Measurements from ENCODE around the gene C12orf76.
"Not testable (repeated sequence)": the region's sequence is repeated elsewhere in the genome, so short reads cannot be mapped to it uniquely, and the experiment has no call there.

C12orf76 gene

GRCh38 chr12:110062241-110062640 is 13.9 kb upstream of the C12orf76 start:
- DNase-seq = no peak

- no peak for DNase-seq
These were observed 11.3 kb upstream of the C12orf76 start for GRCh38 chr12:110059651-110060000.

DNA sequence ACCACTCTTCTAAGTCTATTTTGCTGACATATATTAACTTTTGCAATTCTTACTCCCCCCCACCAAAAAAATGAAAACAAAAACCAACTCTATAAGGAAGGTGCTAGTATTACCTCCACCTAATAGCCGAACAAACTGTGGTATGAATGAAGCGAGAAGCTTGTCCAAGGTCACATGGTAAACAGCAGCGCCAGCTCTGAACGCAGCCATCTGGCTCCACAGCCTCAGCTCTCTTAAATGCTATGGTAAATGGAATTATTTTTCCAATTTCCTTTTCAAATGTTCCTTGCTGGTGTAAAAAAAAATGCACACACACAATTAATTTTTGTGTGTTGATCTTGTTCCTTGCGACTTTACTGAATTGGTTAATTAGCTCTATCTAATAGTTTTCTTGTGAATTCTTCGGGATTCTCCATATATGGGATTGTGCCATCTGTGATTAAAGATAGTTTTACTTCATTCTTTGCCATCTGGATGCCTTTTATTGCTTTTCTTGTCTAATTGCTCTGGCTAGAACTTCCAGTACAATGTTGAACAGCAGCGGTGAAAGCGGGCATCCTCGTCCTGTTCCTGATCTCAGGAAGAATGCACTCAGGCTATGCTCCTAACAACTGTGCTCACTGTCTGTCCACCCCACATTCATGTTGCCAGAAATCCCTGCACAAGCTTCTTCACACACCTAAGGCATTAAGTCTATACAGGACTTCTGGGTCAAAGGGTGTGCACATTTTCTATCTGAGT is 10.7 kb upstream of the C12orf76 start:
- no peak for DNase-seq

GRCh38 chr12:110056643-110057042 is 8.3 kb upstream of the C12orf76 start:
- DNase-seq = not testable (repeated sequence)

DNA sequence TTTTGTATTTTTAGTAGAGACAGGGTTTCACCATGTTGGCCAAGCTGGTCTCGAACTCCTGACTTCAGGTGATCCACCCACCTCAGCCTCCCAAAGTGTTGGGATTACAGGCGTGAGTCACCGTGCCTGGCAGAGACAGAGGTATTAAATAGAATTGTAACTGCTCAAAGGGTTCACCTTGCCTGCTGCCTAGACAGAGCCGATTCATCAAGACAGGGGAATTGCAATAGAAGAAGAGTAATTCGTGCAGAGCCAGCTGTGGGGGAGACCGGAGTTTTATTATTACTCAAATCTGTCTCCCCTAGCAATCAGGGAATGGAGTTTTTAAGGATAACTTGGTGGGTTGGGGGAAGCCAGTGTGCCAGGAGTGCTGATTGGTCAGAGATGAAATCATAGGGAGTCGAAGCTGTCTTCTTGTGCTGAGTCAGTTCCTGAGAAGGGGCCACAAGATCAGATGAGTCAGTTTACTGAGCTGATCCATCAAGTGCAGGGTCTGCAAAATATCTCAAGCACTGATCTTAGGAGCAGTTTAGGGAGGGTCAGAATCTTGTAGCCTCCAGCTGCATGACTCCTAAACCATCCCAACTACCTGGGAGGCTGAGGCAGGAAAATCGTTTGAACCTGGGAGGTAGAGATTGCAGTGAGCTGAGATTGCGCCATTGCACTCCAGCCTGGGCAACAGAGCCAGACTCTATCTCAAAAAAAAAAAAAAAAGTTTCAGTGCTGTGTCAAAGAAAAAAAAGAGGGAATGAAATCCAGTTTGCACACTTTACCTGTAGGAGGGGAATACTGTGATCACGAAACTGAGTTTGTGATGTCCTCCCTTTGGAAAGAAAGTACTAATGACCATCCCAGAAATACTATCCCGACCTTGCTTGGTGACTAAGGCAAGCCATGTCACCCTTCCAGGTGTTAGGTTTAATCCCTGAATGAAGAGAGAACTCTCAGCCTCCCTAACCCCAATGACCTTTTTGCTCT is 7.3 kb upstream of the C12orf76 start:
- DNase-seq = not testable (repeated sequence)

DNA sequence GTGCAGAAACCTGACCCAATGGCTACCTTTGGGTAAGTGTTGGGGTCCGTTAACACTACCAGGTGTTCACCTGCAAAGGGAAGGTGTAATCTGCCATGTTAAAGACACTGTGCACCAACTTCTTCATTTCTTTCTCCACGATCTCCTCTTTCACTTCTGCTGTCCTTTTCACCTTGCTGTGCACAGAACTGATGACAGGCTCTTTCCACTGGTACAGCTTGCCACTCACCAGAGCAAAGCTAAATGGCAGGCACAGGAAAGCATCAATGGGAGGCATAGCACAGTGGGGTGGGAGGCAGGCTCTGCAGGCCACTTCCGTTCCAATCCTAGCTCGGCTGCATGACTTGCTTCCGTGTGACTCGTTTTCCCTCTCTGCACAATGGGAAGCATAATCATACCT is 2.6 kb upstream of the C12orf76 start:
- DNase-seq = no peak

GRCh38 chr12:110049666-110050065 is 1.3 kb upstream of the C12orf76 start:
- DNase-seq = not testable (repeated sequence)

DNA sequence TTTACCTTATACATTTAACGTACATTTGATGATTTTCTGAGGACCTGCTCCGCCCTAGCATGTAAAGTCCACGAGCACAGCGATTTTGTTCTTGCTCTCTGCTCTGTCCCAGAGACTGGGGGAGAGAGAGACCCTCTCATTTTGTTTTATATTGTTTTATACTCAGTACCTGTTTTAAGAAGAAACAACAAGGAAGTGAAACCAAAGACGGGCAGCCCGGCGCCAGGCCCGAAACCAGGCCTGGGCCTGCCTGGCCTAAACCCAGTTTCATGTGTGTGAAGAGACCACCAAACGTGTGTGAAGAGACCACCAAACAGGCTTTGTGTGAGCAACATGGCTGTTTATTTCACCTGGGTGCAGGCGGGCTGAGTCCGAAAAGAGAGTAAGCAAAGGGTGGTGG is 712 bp upstream of the C12orf76 start:
- not testable (repeated sequence) for DNase-seq

- no peak for DNase-seq
These were observed 903 bp downstream of the C12orf76 start for GRCh38 chr12:110047297-110047940.

DNA sequence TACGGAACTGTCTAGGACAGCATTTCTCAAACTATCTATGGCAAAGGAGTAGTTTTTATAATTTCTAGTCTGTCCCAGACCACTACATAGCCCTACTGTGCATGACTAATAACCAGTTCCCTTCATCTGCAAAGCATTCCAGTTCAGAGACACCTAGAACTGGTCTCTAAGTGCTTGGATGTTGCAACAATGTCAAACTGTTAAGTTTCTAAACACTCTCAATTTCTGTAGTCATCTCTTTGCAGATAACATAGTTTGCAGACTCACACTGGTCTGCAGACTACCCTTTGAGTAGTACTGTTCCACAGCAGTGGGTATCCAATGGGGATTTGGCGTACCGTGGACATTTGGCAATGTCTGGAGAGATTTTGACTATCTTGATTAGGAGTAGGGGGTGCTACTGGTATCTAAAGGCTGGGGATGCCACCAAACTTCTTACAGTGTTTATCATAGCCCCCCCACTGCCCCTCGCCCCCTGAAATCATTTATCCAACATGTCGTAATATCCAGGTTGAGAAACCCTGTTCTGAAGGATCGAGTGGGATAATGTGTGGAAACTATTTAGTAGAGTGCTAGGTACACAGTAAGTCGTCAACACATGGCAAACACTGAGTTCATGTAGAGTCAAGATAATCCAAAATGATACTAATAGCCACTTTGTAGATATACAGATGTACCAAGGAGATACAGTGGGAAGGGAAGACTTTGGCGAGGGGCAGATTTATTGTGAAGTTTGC is 1.7 kb downstream of the C12orf76 start:
- no peak for DNase-seq

GRCh38 chr12:110042264-110042663 is 6.1 kb downstream of the C12orf76 start:
- DNase-seq = no peak

GRCh38 chr12:110039085-110039807 is 9.1 kb downstream of the C12orf76 start:
- no peak for DNase-seq

GRCh38 chr12:110038741-110039084 is 9.6 kb downstream of the C12orf76 start:
- DNase-seq = no peak

DNA sequence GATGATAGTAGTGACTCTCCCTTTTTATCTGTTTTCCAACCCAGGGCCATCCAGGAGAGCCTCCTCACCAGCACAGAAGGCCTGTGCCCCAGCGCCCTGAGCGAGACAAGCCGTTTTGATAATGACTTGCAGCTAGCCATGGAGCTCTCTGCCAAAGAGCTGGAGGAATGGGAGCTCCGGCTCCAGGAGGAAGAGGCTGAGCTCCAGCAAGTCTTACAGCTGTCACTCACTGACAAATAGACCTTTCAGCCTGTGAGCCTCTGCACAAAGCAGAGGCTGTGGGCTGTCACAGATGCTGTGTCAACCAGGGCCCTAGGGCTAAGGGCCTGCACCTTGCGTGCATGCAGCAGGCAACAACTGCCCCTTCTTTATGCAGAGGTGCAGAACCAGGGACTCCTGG is 11.0 kb downstream of the C12orf76 start:
- no peak for DNase-seq

DNA sequence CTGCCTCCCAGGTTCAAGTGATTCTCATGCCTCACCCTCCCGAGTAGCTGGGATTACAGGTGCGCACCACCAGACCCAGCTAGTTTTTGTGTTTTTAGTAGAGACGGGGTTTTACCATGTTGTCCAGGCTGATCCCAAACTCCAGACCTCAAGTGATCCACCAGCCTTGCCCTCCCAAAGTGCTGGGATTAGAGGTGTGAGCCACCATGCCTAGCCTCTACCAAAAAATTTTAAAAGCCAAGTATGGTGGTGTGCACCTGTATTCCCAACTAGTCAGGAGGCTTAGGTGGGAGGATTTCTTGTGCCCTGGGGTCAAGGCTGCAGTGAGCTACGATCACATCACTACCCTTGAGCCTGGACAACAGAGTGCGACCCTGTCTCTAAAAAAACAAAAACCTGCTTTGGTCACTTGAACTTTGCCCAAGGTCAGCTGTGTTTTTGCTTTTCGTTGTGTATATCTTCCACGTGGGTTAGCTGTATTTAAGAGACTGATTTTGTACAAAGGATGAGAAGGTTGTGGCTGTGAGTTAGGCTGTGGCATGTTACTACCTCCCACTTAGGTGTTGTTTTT is 12.7 kb downstream of the C12orf76 start:
- DNase-seq = no peak

- DNase-seq = no peak
These were observed 14.4 kb downstream of the C12orf76 start for GRCh38 chr12:110033888-110034287.

GRCh38 chr12:110029290-110029815 is 19.0 kb downstream of the C12orf76 start:
- DNase-seq = no peak

- DNase-seq = no peak
These were observed 20.0 kb downstream of the C12orf76 start for GRCh38 chr12:110028323-110028722.

DNA sequence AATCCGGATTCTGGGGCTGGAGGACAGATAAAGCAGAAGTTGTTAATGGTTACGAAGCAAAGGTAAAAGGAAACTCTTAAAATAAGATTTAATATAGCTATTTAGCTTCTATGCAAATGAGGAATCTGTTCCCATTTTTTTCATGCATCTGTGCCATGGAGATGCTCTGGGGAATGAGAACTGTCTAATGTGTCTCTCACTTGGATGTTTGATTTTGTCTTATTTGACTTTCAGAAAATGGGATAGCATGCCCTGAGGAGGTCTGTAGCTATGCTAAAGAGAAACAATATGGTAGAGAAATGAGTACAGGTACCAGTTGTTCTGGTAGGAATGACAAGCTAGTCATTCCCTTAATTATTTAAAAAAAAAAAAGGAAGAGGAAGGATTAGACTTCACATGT is 24.3 kb downstream of the C12orf76 start:
- no peak for DNase-seq

DNA sequence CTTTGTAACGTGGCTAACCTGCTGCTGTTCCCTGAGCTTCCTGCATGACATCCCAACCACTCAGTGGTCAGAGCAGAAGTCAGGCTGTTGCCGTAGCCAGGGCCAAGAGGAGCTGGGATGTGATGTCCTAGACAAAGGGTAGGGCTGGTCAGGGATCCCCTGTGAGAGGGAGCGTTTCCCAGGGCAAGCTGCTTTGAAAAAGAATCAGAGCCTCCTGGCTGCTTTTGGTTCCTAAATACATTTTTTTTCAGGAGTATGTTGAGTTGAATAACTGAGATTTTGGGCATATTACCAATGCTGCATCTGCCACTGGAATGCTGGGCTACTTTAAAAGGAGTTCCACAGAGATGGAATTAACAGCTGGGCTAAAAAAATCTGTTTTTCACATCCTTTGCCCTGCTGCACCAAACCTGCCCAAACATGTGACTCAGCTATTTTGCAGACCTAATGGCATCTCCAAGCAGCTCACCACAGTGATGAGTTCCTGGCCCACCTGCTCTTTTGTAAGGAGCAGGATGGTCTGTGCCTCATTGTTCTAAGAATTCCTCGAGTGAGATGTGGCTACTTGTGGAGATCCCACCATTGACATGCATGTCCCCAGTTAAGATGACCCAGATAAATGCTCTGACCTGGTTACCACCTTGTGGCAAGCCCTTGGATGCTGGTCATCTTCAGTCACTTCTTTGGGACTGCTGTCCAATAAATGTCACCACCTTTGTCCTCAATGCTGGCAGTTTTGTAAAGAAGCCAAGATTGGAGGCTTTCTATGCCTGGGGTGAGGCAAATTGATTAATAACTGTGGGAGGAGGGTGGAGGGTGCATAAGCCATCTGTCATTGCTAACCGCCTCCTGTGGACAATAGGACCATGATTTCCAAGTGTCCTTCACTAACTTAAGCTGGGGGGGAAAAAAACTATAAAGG is 25.0 kb downstream of the C12orf76 start:
- DNase-seq = no peak

Data from NCI-H1092 treated with DMSO at 0.1 percent for 48 hours (cell line).